NCI-H526 treated with DMSO at 0.1 percent for 48 hours (cell line): Measurements from ENCODE around the gene CES2.
A peak's percentile ranks its signal among the peaks of the same experiment; 100 is the strongest.
"Not testable (repeated sequence)": the region's sequence is repeated elsewhere in the genome, so short reads cannot be mapped to it uniquely, and the experiment has no call there.

Experiments used
- DNase-seq: peaks from one replicate; lab custom pipeline; 2025; lab: John Stamatoyannopoulos, UW

Gene CES2

GRCh38 chr16:66935314-66936011 is at the start of gene CES2:
CES2 (plus strand) TSS chr16:66935516; CDS start chr16:66935636, 120 bp downstream.
- DNase-seq: no peak

- no peak for DNase-seq
These were observed 49.0 kb upstream of the CES2 start for GRCh38 chr16:66886321-66886720.

- no peak for DNase-seq
These were observed 48.4 kb upstream of the CES2 start for GRCh38 chr16:66886914-66887313.

- no peak for DNase-seq
These were observed 46.4 kb upstream of the CES2 start for GRCh38 chr16:66888647-66889615.

- DNase-seq: no peak
These were observed 45.7 kb upstream of the CES2 start for GRCh38 chr16:66889622-66890021.

GRCh38 chr16:66890799-66891198 is 44.5 kb upstream of the CES2 start:
- DNase-seq: no peak

GRCh38 chr16:66891360-66891759 is 44.0 kb upstream of the CES2 start:
- DNase-seq: no peak

- DNase-seq: no peak
These were observed 43.5 kb upstream of the CES2 start for GRCh38 chr16:66891797-66892196.

- DNase-seq: no peak
These were observed 41.3 kb upstream of the CES2 start for GRCh38 chr16:66894055-66894454.

- DNase-seq: peak; percentile 5
These were observed 40.2 kb upstream of the CES2 start for GRCh38 chr16:66894948-66895688.

- no peak for DNase-seq
These were observed 39.7 kb upstream of the CES2 start for GRCh38 chr16:66895689-66895979.

- no peak for DNase-seq
These were observed 39.3 kb upstream of the CES2 start for GRCh38 chr16:66895999-66896398.

- DNase-seq: not testable (repeated sequence)
These were observed 38.6 kb upstream of the CES2 start for GRCh38 chr16:66896682-66897081.

GRCh38 chr16:66898207-66898606 is 37.1 kb upstream of the CES2 start:
- DNase-seq: no peak

GRCh38 chr16:66898933-66899309 is 36.4 kb upstream of the CES2 start:
- no peak for DNase-seq

GRCh38 chr16:66899310-66899944 is 35.9 kb upstream of the CES2 start:
- no peak for DNase-seq

GRCh38 chr16:66899945-66900710 is 35.2 kb upstream of the CES2 start:
- no peak for DNase-seq

- no peak for DNase-seq
These were observed 34.4 kb upstream of the CES2 start for GRCh38 chr16:66900721-66901441.

- DNase-seq: no peak
These were observed 33.7 kb upstream of the CES2 start for GRCh38 chr16:66901626-66902025.

GRCh38 chr16:66902648-66903543 is 32.4 kb upstream of the CES2 start:
- DNase-seq: no peak
